Bone marrow (tissue), 2 donors: ENCODE data around the gene CCBE1.

Experiments
- DNase-seq, 2 donors: peaks; one replicate each; lab custom pipeline; 2025; lab: John Stamatoyannopoulos, UW

Gene CCBE1

DNA sequence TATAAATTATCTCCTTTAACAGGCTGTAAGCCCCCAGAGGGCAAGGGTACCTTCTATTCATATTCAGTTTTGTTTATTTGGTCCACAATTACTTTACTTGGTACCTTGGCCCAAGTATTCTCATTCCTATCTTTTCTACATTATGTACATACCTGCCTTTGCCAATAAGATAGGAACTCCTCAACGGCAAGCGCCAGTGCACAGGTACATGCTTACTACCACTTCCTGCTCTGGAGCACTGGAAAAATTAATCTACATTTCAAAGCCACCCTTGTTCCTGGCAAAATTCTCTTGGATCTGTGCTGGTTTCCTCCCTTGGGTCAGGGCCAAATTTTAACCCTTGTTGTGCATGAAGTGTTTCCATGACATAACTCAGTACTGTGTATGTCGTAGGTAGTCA lies 303.8 kb downstream of the CCBE1 start:
- DNase-seq: no peak

DNA sequence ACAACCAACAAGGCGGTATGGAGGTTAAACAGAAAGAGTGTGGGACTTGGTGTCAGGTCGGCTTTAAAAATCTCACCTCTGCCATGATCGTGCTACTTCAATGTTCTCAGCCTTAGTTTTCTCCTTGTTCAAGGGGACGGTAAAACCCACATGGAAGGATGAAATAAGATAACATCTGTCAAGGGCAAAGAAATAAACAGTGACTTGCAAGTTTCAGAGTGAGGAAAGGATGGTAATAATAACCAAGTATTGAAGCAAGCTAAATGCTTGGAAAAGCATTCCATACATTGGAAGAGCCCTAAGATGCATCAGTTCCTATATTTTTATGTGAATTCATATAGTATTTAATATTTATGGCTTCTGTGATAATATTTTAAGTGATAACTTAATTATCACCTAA lies 308.4 kb downstream of the CCBE1 start:
- DNase-seq: no peak

- no peak for DNase-seq
Observed at GRCh38 chr18:59387687-59388565, 309.3 kb downstream of the CCBE1 start.

GRCh38 chr18:59386909-59387686 lies 310.1 kb downstream of the CCBE1 start:
- no peak for DNase-seq

- no peak for DNase-seq
Observed at GRCh38 chr18:59385191-59385590, 312.0 kb downstream of the CCBE1 start.

GRCh38 chr18:59383851-59384250 lies 313.4 kb downstream of the CCBE1 start:
- DNase-seq: no peak

DNA sequence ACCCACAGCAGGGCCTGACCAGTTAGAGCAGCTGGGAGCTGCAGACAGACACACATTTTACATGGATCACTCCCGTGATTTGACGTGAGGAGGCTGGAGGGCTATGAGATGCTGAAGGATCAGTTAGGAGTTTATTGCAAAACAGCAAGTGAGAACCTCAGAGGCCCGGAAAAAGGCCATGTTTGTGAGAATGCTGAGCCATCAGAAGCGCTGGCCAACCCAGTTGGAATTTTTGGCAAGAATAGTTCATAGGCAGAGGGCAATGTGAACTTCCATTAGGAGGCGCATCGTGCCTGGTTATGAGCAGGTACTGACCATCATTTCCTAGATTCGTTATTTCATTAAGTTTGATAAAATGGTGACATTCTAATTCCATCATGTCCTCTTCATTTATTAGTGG lies 314.8 kb downstream of the CCBE1 start:
- DNase-seq: no peak

- DNase-seq: no peak
Observed at GRCh38 chr18:59381949-59382348, 315.3 kb downstream of the CCBE1 start.
